Chondrocyte (in vitro differentiated cells): ENCODE measurements around the gene GRIN3B. TPM values are rescaled to one million over a fixed set of nuclear protein-coding genes. Genes with fewer than 3 reads are reported as not detected.

ENCODE experiments used
- DNase-seq: peaks from one replicate; pipeline ENCODE4 v3.0.0; 2021; ENCODE audit warnings: mixed read lengths, low spot score
- H3K27ac Mint-ChIP-seq: one replicate; pipeline ENCODE4 v1.8.0; 2021; ENCODE audit warnings: mild to moderate bottlenecking, moderate library complexity, mixed read lengths; ENCODE audit not compliant: unreplicated experiment
- H3K27me3 Mint-ChIP-seq: 2 replicates; pipeline ENCODE4 v1.8.0; 2021; ENCODE audit warnings: low read depth, mixed read lengths
- H3K36me3 Mint-ChIP-seq: 2 replicates; pipeline ENCODE4 v1.8.0; 2021; ENCODE audit warnings: low read depth, mixed read lengths
- H3K4me1 Mint-ChIP-seq: 2 replicates; pipeline ENCODE4 v1.8.0; 2021; ENCODE audit warnings: low read depth, mild to moderate bottlenecking, mixed read lengths
- H3K4me3 Mint-ChIP-seq: one replicate; pipeline ENCODE4 v1.8.0; 2021; ENCODE audit warnings: mild to moderate bottlenecking, moderate library complexity, mixed read lengths; ENCODE audit not compliant: unreplicated experiment
- H3K9me3 Mint-ChIP-seq: 2 replicates; pipeline ENCODE4 v1.8.0; 2021; ENCODE audit warnings: low read depth, mixed read lengths
- total RNA-seq: library from RNA; stranded (reverse); gene quantifications from 3 replicates; pipeline ENCODE4 v1.2.1, GENCODE V29; 2021
- TF ChIP-seq, protein P1 (sequence below): fragments of 200-600 bp; sonication (generic); IDR thresholded peaks from 2 replicates; pipeline ENCODE4 v1.5.0; 2021; ENCODE audit warnings: antibody characterized with exemption, mild to moderate bottlenecking, moderate library complexity

The GRIN3B gene
- total RNA-seq, 1 donor from 2014 or later: 0.67 TPM

DNA sequence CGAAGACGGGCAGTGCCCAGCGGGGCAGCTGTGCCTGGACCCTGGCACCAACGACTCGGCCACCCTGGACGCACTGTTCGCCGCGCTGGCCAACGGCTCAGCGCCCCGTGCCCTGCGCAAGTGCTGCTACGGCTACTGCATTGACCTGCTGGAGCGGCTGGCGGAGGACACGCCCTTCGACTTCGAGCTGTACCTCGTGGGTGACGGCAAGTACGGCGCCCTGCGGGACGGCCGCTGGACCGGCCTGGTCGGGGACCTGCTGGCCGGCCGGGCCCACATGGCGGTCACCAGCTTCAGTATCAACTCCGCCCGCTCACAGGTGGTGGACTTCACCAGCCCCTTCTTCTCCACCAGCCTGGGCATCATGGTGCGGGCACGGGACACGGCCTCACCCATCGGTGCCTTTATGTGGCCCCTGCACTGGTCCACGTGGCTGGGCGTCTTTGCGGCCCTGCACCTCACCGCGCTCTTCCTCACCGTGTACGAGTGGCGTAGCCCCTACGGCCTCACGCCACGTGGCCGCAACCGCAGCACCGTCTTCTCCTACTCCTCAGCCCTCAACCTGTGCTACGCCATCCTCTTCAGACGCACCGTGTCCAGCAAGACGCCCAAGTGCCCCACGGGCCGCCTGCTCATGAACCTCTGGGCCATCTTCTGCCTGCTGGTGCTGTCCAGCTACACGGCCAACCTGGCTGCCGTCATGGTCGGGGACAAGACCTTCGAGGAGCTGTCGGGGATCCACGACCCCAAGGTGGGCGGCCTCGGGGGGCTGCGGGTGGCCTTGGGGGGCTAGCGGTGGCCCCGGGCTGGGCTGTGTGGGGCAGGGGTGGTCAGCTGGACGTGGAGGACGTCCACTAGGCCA, 4.8 kb downstream of the GRIN3B start:
- TF ChIP-seq, protein P1, sequence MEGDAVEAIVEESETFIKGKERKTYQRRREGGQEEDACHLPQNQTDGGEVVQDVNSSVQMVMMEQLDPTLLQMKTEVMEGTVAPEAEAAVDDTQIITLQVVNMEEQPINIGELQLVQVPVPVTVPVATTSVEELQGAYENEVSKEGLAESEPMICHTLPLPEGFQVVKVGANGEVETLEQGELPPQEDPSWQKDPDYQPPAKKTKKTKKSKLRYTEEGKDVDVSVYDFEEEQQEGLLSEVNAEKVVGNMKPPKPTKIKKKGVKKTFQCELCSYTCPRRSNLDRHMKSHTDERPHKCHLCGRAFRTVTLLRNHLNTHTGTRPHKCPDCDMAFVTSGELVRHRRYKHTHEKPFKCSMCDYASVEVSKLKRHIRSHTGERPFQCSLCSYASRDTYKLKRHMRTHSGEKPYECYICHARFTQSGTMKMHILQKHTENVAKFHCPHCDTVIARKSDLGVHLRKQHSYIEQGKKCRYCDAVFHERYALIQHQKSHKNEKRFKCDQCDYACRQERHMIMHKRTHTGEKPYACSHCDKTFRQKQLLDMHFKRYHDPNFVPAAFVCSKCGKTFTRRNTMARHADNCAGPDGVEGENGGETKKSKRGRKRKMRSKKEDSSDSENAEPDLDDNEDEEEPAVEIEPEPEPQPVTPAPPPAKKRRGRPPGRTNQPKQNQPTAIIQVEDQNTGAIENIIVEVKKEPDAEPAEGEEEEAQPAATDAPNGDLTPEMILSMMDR: no peak

DNA sequence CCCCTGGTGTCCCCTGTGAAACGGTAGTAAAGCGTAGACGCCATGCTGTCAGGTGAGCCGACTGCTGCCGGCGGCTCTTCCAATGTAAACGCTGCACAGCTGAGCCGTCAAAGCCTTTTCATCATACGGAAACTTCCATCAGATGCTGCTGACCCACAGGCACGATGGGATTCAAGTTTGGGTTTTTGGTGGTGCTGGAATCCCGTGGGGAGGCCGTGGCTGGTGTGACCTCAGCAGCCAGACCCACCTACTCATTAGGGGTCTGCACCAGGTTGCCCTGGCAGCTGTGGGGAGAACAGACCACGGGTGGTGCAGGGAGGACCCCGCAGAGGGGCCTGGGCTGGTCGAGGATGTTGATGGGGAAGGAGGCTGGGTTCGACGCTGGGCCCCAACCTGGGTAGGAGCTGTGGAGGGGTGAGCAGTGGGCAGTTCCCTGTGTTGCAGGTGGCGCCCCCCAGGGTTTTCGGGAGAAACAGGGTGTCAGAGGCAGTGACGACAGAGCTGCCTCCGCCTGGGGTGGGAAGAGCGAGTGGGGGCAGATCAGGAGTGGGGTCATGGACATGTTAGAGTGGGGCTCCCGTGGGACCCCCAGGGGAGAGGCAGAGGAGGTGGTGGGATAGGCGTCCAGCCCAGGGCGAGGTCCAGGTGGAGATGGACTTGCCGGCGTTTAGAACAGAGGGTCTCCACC, 6.6 kb downstream of the GRIN3B start:
- no peak overlapping the region for H3K27ac Mint-ChIP-seq
- no peaks in the 10 kb centered on the region for H3K9me3 Mint-ChIP-seq
- no peak overlapping the region for H3K4me3 Mint-ChIP-seq
- no peaks in the 10 kb centered on the region for H3K4me1 Mint-ChIP-seq
- H3K27me3 Mint-ChIP-seq: peaks cover 3% of the 10 kb centered on the region
- H3K36me3 Mint-ChIP-seq: peaks cover 3% of the 10 kb centered on the region
- TF ChIP-seq, protein P1: no peak
- DNase-seq: no peak

More for the DNA sequence above, 4.8 kb downstream of the GRIN3B start:
- no peaks in the 10 kb centered on the region for H3K4me1 Mint-ChIP-seq
- no peak overlapping the region for H3K27ac Mint-ChIP-seq
- no peak overlapping the region for H3K4me3 Mint-ChIP-seq
- DNase-seq: no peak
- no peaks in the 10 kb centered on the region for H3K9me3 Mint-ChIP-seq
- H3K36me3 Mint-ChIP-seq: peaks cover 3% of the 10 kb centered on the region
- peaks cover 5% of the 10 kb centered on the region for H3K27me3 Mint-ChIP-seq

DNA sequence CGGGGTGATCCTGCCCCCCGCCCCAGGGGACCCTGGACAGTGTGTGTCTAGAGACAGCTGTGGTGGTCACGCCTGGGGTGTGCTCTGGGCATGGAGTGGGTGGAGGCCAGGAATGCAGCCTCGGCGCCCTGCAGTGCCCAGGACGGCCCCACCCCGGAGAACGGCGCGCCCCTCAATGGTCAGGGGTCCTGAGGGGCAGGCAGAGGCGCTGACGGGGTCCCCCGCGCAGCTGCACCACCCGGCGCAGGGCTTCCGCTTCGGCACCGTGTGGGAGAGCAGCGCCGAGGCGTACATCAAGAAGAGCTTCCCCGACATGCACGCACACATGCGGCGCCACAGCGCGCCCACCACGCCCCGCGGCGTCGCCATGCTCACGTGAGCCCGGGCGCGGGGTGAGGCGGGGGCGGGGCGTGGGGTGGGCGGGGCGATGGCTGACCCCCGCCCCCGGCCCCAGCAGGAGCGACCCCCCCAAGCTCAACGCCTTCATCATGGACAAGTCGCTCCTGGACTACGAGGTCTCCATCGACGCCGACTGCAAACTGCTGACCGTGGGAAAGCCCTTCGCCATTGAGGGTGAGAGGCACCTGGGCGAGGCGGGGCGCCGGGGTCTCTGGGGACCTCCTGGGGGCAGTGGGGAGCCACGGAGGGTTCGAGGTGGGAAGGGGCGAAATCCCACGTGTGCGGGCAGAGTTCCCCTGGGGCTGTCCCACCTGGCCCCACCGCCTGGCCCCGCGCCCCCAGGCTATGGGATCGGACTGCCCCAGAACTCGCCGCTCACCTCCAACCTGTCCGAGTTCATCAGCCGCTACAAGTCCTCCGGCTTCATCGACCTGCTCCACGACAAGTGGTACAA, 7.4 kb downstream of the GRIN3B start:
- DNase-seq: no peak
- Mint-ChIP-seq H3K36me3 (peaks cover 3% of the 10 kb centered on the region), H3K9me3 (no peaks in the 10 kb centered on the region), H3K27ac (no peak overlapping the region), H3K27me3 (peaks cover 3% of the 10 kb centered on the region), H3K4me1 (no peaks in the 10 kb centered on the region), H3K4me3 (no peak overlapping the region)
- TF ChIP-seq, protein P1: no peak

DNA sequence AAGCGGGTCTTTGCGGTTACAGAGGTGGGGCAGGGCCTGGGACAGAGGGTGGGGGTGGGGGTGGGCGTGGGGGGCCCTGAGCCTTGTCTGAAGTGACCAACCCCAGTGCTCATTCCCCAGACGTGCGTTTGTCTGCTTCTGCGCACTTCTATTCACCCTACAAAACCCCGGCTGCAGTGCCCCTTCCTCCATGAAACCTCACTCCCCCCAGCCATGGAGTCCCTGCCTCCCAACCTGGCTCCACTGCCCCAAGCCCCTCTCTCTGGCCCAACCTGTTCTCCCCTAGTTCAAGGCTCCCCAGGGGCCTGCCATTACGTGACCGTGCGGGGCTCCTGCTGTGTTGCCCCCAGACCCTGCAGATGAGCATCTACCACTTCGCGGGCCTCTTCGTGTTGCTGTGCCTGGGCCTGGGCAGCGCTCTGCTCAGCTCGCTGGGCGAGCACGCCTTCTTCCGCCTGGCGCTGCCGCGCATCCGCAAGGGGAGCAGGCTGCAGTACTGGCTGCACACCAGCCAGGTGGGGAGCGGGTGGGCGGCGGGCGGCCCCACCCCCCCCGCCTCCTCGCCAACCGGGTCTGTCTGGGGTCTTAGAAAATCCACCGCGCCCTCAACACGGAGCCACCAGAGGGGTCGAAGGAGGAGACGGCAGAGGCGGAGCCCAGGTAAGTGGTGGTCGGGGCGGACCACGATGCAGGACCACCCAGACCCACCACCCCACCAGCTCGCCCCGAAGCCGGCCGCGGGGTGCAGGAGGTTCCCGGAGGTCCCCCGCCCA, 8.2 kb downstream of the GRIN3B start:
- H3K9me3 Mint-ChIP-seq: no peaks in the 10 kb centered on the region
- DNase-seq: no peak
- no peak overlapping the region for H3K4me3 Mint-ChIP-seq
- no peaks in the 10 kb centered on the region for H3K4me1 Mint-ChIP-seq
- TF ChIP-seq, protein P1: no peak
- H3K27me3 Mint-ChIP-seq: peaks cover 3% of the 10 kb centered on the region
- peaks cover 3% of the 10 kb centered on the region for H3K36me3 Mint-ChIP-seq
- H3K27ac Mint-ChIP-seq: no peak overlapping the region
